HG03460 (cell line): Measurements from ENCODE around the gene FOXK1.
"Not testable (repeated sequence)": the region's sequence is repeated elsewhere in the genome, so short reads cannot be mapped to it uniquely, and the experiment has no call there.

ENCODE experiments used
- ATAC-seq: cut with Tn5 transposase; IDR thresholded peaks from one replicate; pipeline ENCODE4 v1.9.1; 2021; ENCODE audit not compliant: unreplicated experiment

The FOXK1 gene

DNA sequence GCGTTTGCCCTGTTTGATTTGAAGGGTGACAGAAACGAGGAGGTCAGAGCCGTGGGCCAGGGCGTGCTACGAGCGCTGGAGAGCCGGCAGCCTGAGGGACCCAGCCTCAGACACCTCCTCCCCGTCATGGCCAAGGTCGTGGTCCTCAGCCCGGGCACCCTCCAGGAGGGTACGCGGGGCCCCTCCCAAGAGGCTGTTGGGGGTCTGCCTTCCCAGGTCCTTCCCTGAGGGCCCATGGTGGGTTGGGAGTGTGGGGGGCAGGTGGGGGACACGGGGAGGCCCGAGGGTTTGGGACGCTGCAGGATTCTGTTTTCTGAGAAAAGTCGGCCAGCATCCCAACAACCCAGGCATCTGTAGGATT, 101.2 kb downstream of the FOXK1 start:
- no peak for ATAC-seq

DNA sequence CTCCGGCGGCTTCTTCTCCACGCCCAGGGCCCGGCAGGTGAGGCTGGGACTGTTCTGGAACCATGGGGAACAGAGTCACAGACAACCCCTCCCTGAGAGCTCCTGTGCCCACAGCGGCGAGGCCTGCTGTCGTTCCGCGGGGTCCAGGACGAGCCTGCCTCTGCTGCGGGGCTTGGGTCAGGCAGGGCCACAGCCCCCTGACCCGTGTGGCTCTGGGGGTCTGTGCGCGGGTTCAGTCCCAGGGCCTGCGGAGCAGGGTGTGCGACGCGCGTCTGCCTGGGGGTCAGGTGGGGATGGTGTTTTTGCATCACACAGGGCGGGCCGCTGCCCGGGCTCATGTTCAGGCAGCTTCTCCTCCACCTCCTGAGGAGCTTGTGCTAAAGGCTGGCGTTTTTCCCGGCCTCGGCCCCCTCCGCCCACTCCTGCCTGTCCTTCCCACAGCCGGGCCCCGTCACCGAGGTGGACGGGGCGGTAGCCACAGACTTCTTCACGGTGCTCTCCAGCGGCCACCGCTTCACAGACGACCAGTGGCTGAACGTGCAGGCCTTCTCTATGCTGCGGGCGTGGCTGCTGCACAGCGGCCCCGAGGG, 101.8 kb downstream of the FOXK1 start:
- ATAC-seq: no peak

DNA sequence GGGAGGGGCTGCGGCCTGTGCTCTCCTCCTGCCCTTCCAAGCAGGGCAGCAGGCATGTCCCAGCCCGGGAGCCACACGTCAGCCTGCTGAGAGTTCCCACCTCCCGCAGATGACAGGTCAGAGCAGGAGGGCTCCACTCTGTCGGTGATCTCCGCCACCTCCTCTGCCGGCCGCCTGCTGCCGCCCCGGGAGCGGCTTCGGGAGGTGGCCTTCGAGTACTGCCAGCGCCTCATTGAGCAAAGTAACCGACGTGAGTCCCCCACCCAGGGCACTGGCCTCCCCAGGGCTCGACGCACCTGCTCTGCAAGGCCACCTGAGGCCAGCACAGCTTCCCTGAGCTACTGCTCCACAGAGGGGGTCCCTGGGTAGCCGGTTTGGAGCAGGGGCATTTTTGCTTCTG, 102.7 kb downstream of the FOXK1 start:
- ATAC-seq: no peak

DNA sequence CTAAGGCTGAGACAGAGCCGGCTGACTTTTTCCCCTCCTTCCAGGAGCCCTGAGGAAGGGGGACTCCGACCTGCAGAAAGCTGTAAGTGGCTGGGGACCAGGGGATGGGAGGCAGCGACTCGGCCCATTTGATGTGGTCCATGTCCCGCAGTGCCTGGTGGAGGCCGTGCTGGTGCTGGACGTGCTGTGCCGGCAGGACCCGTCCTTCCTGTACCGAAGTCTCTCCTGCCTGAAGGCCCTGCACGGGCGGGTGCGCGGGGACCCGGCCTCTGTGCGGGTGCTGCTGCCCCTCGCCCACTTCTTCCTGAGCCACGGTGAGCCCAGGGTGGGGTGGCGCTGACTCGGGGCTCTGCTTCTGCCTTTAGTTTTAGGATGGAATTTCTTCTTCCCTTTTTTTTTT, 103.3 kb downstream of the FOXK1 start:
- ATAC-seq: no peak

DNA sequence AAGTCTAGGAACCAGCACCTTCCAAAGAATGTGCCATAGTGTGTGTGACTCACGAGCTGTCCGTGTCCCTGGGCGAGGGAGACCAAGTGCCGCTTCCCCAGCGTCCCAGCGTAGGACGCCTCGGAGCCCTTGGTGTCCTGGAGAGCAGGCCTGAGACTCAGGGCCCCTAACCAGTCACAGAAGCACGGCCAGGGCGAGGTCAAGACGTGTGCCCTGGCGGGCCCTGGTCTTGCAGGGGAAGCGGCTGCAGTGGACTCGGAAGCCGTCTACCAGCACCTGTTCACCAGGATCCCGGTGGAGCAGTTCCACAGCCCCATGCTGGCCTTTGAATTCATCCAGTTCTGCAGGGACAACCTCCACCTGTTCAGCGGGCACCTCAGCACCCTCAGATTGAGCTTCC, 103.9 kb downstream of the FOXK1 start:
- no peak for ATAC-seq

DNA sequence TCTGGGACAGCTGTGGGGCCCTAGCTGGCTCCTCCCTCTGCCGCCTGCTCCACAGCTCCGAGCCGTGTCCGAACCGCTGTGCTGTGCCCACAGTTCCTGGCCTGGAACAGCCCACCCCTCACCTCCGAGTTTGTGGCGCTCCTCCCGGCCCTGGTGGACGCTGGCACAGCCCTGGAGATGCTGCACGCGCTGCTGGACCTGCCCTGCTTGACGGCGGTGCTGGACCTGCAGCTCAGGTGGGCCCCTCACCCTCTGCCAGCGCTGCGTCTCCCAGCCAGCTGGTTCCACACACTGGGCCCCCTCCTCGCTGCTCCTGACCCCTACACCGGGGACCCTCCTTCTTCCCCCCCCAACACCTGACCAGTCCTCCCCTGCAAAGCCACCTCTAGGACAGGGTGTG, 105.4 kb downstream of the FOXK1 start:
- no peak for ATAC-seq

DNA sequence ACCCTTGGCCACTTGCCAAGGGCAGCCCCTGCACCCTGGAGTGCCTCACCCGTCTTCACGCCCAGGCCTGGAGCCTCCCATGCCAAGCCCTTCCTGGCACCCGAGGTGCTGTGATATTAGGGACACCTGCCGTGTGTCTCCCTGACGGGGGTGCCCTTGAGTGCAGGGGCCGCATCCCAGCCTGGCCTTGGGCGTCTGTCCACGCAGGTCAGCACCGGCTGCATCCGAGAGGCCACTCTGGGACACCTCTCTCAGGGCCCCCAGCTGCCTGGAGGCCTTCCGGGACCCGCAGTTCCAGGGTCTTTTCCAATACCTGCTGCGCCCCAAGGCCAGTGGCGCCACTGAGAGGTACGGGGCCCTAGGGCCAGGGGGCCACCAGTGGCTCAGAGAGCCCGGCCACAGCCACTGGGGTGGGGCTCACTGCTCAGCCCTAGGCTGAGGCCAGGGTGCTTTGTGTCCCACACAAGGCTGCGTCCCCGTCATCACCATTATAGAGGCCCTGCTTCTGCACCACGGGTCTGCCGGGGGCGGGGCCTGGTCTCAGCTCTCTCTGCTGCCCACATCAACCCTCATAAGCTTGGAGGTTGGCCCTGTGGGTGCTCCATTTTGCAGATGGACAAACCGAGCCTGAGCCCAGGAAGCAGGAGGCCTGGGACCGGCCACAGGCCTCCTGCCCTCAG, 106.0 kb downstream of the FOXK1 start:
- ATAC-seq: no peak

DNA sequence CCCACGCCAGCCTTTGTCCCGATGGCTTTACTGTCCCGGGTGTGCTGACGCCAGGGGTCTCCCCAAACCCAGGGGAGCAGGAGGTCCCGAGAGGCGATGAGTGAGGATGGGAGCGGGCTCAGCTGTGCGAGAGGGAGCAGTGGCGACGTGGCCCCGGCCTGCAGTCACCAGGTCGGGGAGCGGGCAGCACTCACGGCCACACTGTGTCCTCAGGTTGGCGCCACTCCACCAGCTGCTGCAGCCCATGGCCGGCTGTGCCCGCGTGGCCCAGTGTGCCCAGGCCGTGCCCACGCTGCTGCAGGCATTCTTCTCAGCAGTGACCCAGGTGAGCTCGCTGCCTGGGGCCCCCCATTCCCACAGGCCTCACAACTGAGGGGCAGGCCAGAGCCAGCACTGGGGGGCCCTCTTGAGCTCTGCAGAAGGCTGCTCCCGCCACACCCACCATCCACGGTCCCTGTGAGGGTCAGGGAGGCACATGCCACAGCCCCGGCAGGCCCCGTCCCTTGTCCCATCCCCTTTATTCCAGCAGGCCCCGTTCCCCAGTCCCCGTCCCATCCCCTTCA, 106.6 kb downstream of the FOXK1 start:
- ATAC-seq: no peak

DNA sequence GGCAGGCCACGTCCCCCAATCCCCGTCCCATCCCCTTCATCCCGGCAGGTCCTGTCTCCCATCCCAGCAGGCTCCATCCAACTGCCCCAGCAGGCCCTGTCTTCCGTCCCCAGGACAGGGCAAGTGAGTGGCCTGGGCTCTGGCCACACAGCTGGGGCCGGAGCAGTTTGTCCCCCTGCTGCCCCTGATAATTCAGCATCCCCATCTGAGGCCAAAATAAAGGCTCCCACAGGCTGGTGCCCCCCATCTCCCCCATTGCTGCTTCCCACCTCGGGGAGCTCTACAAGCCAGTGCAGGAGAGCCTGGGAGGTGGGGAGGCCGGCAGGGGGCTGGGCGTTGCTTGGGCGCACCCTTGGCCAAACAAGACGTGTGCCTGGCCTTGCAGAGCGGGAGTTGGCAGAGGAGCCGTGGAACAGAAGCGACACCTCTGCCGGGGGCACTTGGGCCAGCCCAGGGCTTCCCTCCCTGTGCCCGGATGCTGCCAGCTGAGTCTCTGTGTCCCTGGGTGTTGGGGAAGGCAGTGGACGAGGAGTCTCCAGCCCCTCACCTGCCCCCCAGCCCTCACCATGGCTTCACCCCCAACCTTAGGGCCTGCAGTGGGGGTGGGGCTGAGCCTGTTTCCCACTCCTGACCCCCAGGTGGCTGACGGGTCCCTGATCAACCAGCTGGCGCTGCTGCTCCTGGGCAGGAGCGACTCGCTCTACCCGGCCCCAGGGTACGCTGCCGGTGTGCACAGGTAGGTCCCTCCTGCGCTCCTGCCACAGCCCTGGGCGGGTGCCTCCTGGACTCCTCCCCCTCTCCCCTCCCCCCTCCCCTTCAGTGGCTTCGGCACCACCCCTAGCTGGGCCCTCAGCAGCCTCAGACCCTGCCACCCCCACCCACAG, 107.3 kb downstream of the FOXK1 start:
- no peak for ATAC-seq

DNA sequence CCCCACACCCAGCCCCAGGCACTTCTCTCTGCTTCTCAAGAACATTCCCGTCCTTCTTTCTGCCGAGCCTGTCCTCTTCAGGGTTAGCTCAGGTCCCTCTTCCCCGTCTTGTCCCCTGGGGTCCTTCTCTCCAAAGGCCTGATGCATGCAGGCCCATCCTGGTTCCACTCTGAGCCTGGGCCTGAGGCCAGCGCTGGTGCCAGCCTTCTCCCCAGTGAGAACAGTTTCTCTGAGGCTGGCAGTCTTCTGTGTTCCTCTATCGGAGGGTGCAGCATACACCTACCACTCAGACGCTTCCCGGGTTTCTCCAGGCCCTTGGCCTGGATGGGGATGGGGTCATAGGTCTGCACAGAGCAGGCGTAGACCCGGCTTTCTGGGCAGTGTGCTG, 108.0 kb downstream of the FOXK1 start:
- no peak for ATAC-seq

DNA sequence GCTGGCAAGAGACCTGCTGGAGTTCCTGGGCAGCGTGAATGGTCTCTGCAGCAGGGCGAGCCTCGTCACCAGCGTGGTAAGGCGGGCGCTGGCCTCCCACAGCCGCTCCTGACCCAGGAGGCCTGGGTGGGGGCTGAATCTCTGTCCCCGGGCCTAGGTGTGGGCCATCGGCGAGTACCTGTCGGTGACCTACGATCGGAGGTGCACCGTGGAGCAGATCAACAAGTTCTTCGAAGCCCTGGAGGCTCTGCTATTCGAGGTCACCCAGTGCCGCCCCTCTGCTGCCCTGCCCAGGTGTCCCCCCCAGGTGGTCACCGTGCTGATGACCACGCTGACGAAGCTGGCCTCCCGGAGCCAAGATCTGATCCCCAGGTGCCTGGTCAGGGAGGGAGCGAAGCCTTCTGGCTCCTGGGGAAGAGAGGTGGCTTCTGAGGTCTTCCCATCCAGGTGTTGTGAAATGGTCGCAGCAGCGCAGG, 108.5 kb downstream of the FOXK1 start:
- no peak for ATAC-seq

DNA sequence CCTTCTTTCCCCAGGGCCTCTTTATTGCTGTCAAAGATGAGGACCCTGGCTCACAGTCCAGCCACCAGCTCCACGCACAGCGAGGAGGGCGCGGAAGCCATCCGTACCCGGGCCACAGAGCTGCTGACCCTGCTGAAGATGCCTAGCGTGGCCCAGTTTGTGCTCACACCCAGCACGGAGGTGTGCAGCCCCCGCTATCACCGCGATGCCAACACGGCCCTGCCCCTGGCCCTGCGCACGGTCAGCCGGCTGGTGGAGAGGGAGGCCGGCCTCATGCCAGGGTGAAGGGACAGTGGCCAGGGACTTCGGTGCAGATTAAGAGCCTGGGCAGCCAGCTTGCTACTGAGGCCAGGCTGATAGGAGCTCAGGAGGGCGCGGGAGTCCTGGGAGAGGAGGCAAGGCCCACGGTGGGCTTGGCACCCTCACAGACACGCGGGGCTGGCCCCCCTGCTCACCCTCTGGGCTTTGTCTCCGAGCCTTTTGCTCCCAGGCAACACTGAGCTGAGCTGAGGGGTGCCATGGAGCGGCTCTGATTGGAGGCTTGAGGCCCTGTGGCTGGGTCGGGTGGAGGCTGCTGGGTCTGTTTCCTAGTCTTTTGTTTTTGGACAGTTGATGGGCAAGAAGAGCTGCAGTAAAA, 109.1 kb downstream of the FOXK1 start:
- no peak for ATAC-seq

DNA sequence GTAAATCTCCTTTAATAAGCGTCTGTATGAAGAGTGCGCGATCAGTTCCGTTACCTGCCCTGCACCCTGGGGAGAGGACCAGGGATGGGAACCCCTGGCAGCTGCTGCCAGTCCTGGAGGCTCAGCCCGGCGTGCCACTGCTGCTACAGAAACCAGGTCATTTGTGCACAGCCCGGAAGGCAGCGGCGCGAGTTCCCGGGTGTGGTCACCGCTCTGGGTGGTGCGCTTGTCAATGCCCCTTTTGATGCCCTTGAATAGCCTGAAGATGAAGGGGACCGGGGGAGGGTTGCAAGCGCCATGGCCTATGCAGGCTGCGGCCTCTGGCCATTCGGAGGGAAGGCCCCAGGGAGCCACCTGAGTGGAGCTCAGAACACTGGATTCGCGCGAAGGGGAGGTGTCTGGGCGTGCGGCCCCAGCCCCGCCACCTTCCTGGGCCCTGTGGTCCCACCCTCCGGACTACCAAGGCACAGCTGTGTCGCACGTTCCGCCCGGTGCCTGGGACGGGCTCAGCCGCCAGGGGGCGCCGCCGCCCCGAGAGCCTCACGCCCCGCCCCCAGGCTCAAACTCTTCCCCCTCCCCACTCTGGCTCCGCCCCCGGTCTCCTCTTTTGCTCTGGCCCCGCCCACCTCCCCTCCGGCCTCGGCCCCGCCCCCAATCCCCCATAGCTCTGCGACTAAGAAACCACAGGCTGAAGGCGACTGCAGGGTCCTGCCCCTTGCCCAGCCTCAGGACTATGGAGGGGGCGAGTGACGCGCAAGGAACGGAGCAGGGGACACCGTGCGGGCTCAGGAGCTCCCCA, 109.8 kb downstream of the FOXK1 start:
- ATAC-seq: no peak

DNA sequence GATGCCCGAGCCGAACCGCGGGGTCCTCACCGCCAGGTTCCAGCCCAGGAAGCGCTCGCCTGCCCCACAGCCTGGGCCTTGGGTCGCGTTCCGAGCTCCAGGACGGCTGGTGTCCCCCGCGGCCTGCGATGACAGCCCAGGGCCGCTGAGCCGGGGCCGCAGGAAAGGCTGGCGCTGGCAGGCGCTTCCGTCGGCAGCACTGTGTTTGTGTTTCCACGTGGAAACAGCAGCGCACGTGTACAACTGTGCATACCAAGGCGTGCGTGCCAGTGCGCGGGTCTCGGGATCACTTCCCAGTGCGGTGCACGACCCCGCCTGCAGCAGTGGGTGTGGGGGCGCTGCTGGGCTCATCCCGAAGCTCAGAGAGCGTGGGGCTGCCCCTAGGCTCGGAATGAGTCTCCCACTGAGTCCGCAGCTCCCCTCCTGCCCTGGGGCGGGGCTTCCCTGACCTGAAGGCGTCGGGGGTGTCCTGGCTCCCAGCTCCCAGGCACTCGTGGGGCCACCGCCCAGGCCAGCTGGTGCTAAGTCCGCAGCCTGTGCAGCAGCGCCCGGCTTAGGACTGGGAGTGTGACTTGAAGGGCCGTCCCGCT, 110.5 kb downstream of the FOXK1 start:
- ATAC-seq: no peak

DNA sequence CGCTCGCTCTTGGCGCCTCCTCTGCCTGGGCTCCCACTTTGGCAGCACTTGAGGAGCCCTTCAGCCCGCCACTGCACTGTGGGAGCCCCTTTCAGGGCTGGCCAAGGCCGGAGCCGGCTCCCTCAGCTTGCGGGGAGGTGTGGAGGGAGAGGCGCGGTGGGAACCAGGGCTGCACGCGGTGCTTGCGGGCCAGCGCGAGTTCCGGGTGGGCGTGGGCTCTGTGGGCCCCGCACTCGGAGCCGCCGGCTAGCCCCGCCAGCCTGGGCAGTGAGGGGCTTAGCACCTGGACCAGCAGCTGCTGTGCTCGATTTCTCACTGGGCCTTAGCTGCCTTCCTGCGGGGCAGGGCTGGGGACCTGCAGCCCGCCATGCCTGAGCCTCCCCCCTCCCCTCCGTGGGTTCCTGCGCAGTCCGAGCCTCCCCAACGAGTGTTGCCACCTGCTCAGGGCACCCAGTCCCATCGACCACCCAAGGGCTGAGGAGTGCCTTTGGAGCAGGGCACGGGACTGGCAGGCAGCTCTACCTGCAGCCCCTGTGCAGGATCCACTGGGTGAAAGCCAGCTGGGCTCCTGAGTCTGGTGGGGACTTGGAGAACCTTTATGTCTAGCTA, 111.4 kb downstream of the FOXK1 start:
- ATAC-seq: not testable (repeated sequence)

DNA sequence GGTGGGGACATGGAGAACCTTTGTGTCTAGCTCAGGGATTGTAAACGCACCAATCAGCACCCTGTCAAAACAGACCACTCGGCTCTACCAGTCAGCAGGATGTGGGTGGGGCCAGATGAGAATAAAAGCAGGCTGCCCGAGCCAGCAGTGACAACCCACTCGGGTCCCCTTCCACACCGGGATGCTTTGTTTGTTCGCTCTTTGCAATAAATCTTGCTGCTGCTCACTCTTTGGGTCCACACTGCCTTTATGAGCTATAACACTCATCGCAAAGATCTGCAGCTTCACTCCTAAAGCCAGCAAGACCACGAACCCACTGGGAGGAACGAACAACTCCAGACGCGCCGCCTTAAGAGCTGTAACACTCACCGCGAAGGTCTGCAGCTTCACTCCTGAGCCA, 112.1 kb downstream of the FOXK1 start:
- not testable (repeated sequence) for ATAC-seq

DNA sequence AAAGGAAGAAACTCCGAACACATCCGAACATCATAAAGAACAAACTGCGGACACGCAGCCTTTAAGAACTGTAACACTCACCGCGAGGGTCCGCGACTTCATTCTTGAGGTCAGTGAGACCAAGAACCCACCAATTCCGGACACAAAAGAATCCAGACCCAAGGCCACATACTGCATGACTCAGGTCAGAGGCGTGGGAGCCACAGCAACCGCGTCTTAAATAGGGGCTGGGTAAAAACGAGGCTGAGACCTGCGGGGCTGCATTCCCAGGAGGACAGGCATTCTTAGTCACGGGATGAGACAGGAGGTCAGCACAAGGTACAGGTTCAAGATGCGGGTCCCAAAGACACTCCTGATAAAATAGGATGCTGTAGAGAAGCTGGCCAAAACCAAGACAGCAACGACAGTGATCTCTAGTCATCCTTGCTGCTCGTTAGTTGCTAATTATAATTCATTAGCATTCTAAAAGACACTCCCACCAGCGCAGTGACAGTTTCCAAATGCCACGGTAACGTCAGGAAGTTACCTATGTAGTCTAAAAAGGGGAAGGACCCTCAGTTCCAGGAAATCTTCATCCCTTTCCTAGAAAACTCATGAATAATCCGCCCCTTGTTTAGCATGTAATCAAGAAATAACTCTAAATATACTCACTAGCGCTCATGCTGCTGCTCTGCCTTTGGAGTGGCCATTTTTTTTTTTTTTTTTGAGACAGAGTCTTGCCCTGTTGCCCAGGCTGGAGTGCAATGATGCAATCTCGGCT, 112.7 kb downstream of the FOXK1 start:
- ATAC-seq: no peak

DNA sequence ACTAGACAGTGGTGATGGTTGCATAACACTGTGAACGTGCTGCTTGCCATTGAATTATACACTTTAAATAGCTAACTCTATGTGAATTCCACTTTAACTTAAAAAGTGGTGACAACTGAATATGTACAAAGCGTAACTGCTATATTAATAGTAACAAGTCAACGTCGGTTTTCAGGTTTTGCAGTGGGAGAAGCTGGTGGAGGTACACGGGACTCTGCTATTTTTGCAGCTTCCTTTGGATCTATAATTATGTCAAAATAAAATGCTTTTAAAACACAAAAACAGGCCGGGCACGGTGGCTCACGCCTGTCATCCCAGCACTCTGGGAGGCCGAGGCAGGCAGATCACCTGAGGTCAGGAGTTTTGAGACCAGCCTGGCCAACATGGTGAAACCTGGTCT, 114.4 kb downstream of the FOXK1 start:
- no peak for ATAC-seq
